COLO668 (cell line): ENCODE measurements around the gene FKRP.
"Not testable (repeated sequence)": the region's sequence is repeated elsewhere in the genome, so short reads cannot be mapped to it uniquely, and the experiment has no call there.

Source experiments
- DNase-seq: peaks from one replicate; lab custom pipeline; 2025; ENCODE audit not compliant: unreplicated experiment; lab: John Stamatoyannopoulos, UW

The FKRP gene

GRCh38 chr19:46745521-46746280 lies at the start of gene FKRP:
TSS of gene FKRP (plus strand) at chr19:46746057. CDS start at chr19:46755451, 9,394 bp downstream.
- peak; percentile 44 for DNase-seq

GRCh38 chr19:46696866-46697203 lies 49.0 kb upstream of the FKRP start:
- no peak for DNase-seq

- no peak for DNase-seq
Measured at GRCh38 chr19:46697204-46697960, 48.5 kb upstream of the FKRP start.

GRCh38 chr19:46698395-46699321 lies 47.2 kb upstream of the FKRP start:
- DNase-seq = no peak

- no peak for DNase-seq
Measured at GRCh38 chr19:46700704-46701103, 45.2 kb upstream of the FKRP start.

GRCh38 chr19:46704379-46705076 lies 41.3 kb upstream of the FKRP start:
- peak; percentile 55 for DNase-seq

- DNase-seq = no peak
Measured at GRCh38 chr19:46710687-46711086, 35.2 kb upstream of the FKRP start.

GRCh38 chr19:46712768-46713338 lies 33.0 kb upstream of the FKRP start:
- DNase-seq = not testable (repeated sequence)

- DNase-seq = peak; percentile 84
Measured at GRCh38 chr19:46713781-46714443, 31.9 kb upstream of the FKRP start.

GRCh38 chr19:46714444-46715106 lies 31.3 kb upstream of the FKRP start:
- peak; percentile 79 for DNase-seq

GRCh38 chr19:46715620-46715974 lies 30.3 kb upstream of the FKRP start:
- peak; percentile 15 for DNase-seq

GRCh38 chr19:46715975-46716671 lies 29.7 kb upstream of the FKRP start:
- peak; percentile 30 for DNase-seq

- no peak for DNase-seq
Measured at GRCh38 chr19:46716672-46717033, 29.2 kb upstream of the FKRP start.

- peak; percentile 82 for DNase-seq
Measured at GRCh38 chr19:46717034-46717715, 28.7 kb upstream of the FKRP start, which contains the start of gene PRKD2. TSS of gene PRKD2 (minus strand) at chr19:46717114. CDS start at chr19:46716370, 744 bp downstream.

- DNase-seq = no peak
Measured at GRCh38 chr19:46717716-46718143, 28.1 kb upstream of the FKRP start.

- DNase-seq = no peak
Measured at GRCh38 chr19:46718157-46718933, 27.5 kb upstream of the FKRP start.

- no peak for DNase-seq
Measured at GRCh38 chr19:46718934-46719622, 26.8 kb upstream of the FKRP start.
